HCT116 (cell line): ENCODE measurements around the gene ADGRV1. TPM values are rescaled to one million over a fixed set of nuclear protein-coding genes. Genes with fewer than 3 reads are reported as not detected.

Experiments
- ATAC-seq: fragments of 200-7000 bp; cut with Tn5 transposase; 2 replicates; pipeline ENCODE4 v1.9.1; 2020; ENCODE audit warnings: mild to moderate bottlenecking, moderate library complexity
- BruUV-seq: library from RNA; stranded (reverse); fragments of 400-500 nt; replicated peaks from 2 replicates; lab custom pipeline; 2021; lab: Mats Ljungman, UMichigan
- CTCF ChIA-PET: fragments of 300-600 bp; sonication (Branson Sonifier 250); formaldehyde crosslinking; loops from one replicate; lab custom pipeline; 2021; ENCODE audit warnings: antibody characterized with exemption; lab: Charles Lee
- POLR2A ChIA-PET: fragments of 300-600, 350-600 bp; sonication (Branson Sonifier 250); formaldehyde crosslinking; loops from one replicate; lab custom pipeline; 2021; ENCODE audit warnings: antibody characterized with exemption; lab: Charles Lee
- RAD21 ChIA-PET, 2 experiments: fragments of 300-600 bp; sonication (Branson Sonifier 250); formaldehyde crosslinking; loops; one replicate each; lab custom pipeline; 2023; ENCODE audit warnings: low total read pairs in 2 of 2; ENCODE audit not compliant: uncharacterized antibody in 2 of 2, unreplicated experiment in 2 of 2, low non-redundant PET in 1 of 2; lab: Charles Lee
- DNase-seq: peaks from one replicate; pipeline ENCODE4 v3.0.0-alpha.2; 2010; ENCODE audit warnings: low read depth, low spot score
- H2AFZ ChIP-seq: fragments of 200-600 bp; shearing (Covaris generic), sonication (generic); 2 replicates; pipeline ENCODE4 v1.6.1; 2017; ENCODE audit warnings: low read depth, mixed run types, mixed read lengths, antibody characterized with exemption, low read length; ENCODE audit not compliant: poor library complexity, severe bottlenecking
- H3K27ac ChIP-seq: 2 replicates; pipeline ENCODE4 v1.5.1; 2012; ENCODE audit warnings: low read depth, low read length
- H3K27me3 ChIP-seq: fragments of 200-600 bp; sonication (generic); 2 replicates; pipeline ENCODE4 v1.6.1; 2016; ENCODE audit warnings: mixed run types, low read length, mixed read lengths; ENCODE audit not compliant: insufficient read depth
- H3K36me3 ChIP-seq, 2 experiments: fragments of 200-500 bp in 1 of 2; fragments of 200-600 bp in 1 of 2; sonication (Bioruptor generic) in 1 of 2; sonication (generic) in 1 of 2; 2 replicates each; pipeline versions ENCODE4 v1.5.1 to v1.6.1; 2014 to 2016; ENCODE audit warnings: low read length in 2 of 2, inconsistent platforms in 1 of 2, mixed read lengths in 1 of 2, mixed run types in 1 of 2; ENCODE audit not compliant: insufficient read depth in 2 of 2, control insufficient read depth in 1 of 2
- H3K4me1 ChIP-seq, 2 experiments: fragments of 200-600 bp in 1 of 2; sonication (generic) in 1 of 2; 2 replicates each; pipeline versions ENCODE4 v1.5.1 to v1.6.1; 2012 to 2017; ENCODE audit warnings: low read length in 2 of 2, inconsistent platforms in 1 of 2, mild to moderate bottlenecking in 1 of 2, mixed read lengths in 1 of 2, mixed run types in 1 of 2, moderate library complexity in 1 of 2; ENCODE audit not compliant: insufficient read depth in 2 of 2, control insufficient read depth in 1 of 2
- H3K4me2 ChIP-seq: fragments of 200-600 bp; sonication (generic); 2 replicates; pipeline ENCODE4 v1.6.1; 2017; ENCODE audit warnings: mixed run types, low read length, mixed read lengths
- H3K4me3 ChIP-seq, 2 experiments: fragments of 200-600 bp in 1 of 2; sonication (generic) in 1 of 2; replicated peaks in 1 of 2; 2 replicates each; pipeline ENCODE4 v1.5.1; 2011 to 2016; ENCODE audit warnings: low read length in 2 of 2, control low read depth in 1 of 2, low read depth in 1 of 2, mild to moderate bottlenecking in 1 of 2, mixed read lengths in 1 of 2, mixed run types in 1 of 2
- H3K79me2 ChIP-seq: fragments of 200-600 bp; sonication (generic); 2 replicates; pipeline ENCODE4 v1.6.1; 2017; ENCODE audit warnings: mild to moderate bottlenecking, mixed run types, low read length, moderate library complexity, mixed read lengths; ENCODE audit not compliant: insufficient read depth
- H3K9ac ChIP-seq: fragments of 200-600 bp; sonication (generic); 2 replicates; pipeline ENCODE4 v1.6.1; 2016; ENCODE audit warnings: low read length, mixed read lengths
- H3K9me2 ChIP-seq: fragments of 200-600 bp; sonication (generic), shearing (Covaris generic); 2 replicates; pipeline ENCODE4 v1.6.1; 2017; ENCODE audit warnings: mixed run types, mild to moderate bottlenecking, moderate library complexity; ENCODE audit not compliant: insufficient read depth
- H3K9me3 ChIP-seq, 2 experiments: fragments of 200-500 bp in 1 of 2; fragments of 200-600 bp in 1 of 2; sonication (Bioruptor generic) in 1 of 2; sonication (generic) in 1 of 2; 2 replicates each; pipeline ENCODE4 v1.6.1; 2014 to 2017; ENCODE audit warnings: low read length in 2 of 2, mixed read lengths in 2 of 2, inconsistent platforms in 1 of 2, low read depth in 1 of 2, mild to moderate bottlenecking in 1 of 2, mixed run types in 1 of 2, moderate library complexity in 1 of 2; ENCODE audit not compliant: control insufficient read depth in 1 of 2, insufficient read depth in 1 of 2
- H4K20me1 ChIP-seq: fragments of 200-600 bp; sonication (generic), shearing (Covaris generic); 2 replicates; pipeline ENCODE4 v1.6.1; 2017; ENCODE audit warnings: mixed run types, mild to moderate bottlenecking, moderate library complexity; ENCODE audit not compliant: insufficient read depth
- ATF3 ChIP-seq: IDR thresholded peaks from 2 replicates; pipeline ENCODE4 v1.6.1; 2012
- CBX3 ChIP-seq: IDR thresholded peaks from 2 replicates; pipeline ENCODE4 v1.6.1; 2012; ENCODE audit warnings: low read depth
- EGR1 ChIP-seq: IDR thresholded peaks from 2 replicates; pipeline ENCODE4 v1.6.1; 2012; ENCODE audit warnings: low read depth
- ELF1 ChIP-seq: IDR thresholded peaks from 2 replicates; pipeline ENCODE4 v1.6.1; 2012; ENCODE audit warnings: low read depth, borderline replicate concordance
- EZH2 ChIP-seq: fragments of 200-600 bp; sonication (generic); IDR thresholded peaks from 2 replicates; pipeline ENCODE4 v1.6.1; 2017; ENCODE audit warnings: antibody characterized with exemption, mixed run types
- FOSL1 ChIP-seq: IDR thresholded peaks from 2 replicates; pipeline ENCODE4 v1.6.1; 2012; ENCODE audit warnings: low read depth
- JUND ChIP-seq: IDR thresholded peaks from 2 replicates; pipeline ENCODE4 v1.6.1; 2012
- MAX ChIP-seq: IDR thresholded peaks from 2 replicates; pipeline ENCODE4 v1.6.1; 2012
- POLR2A ChIP-seq: IDR thresholded peaks from 2 replicates; pipeline ENCODE4 v1.7.0; 2011; ENCODE audit warnings: borderline replicate concordance; ENCODE audit not compliant: insufficient read depth, insufficient read length; ENCODE audit errors: extremely low read depth
- POLR2AphosphoS5 ChIP-seq: IDR thresholded peaks from 2 replicates; pipeline ENCODE4 v1.6.1; 2011; ENCODE audit warnings: mild to moderate bottlenecking, low read depth, low read length, moderate library complexity
- RAD21 ChIP-seq: IDR thresholded peaks from 2 replicates; pipeline ENCODE4 v1.6.1; 2012; ENCODE audit warnings: low read depth, mild to moderate bottlenecking
- REST ChIP-seq: IDR thresholded peaks from 2 replicates; pipeline ENCODE4 v1.6.1; 2012; ENCODE audit warnings: low read depth
- SIN3A ChIP-seq: IDR thresholded peaks from 2 replicates; pipeline ENCODE4 v1.6.1; 2012; ENCODE audit warnings: low read depth
- SP1 ChIP-seq: IDR thresholded peaks from 2 replicates; pipeline ENCODE4 v1.6.1; 2012; ENCODE audit warnings: low read depth
- SRF ChIP-seq: IDR thresholded peaks from 2 replicates; pipeline ENCODE4 v1.6.1; 2012; ENCODE audit warnings: low read depth
- TCF7L2 ChIP-seq: IDR thresholded peaks from 2 replicates; pipeline ENCODE4 v1.7.0; 2011; ENCODE audit warnings: borderline replicate concordance, inconsistent platforms; ENCODE audit not compliant: insufficient read depth, insufficient read length; ENCODE audit errors: extremely low read depth
- YY1 ChIP-seq: IDR thresholded peaks from 2 replicates; pipeline ENCODE4 v1.6.1; 2011; ENCODE audit warnings: low read length, low read depth, moderate library complexity, mild to moderate bottlenecking; ENCODE audit not compliant: insufficient replicate concordance; ENCODE audit errors: extremely low read depth
- ZBTB33 ChIP-seq: IDR thresholded peaks from 2 replicates; pipeline ENCODE4 v1.6.1; 2011; ENCODE audit warnings: mild to moderate bottlenecking, low read length, moderate library complexity; ENCODE audit not compliant: insufficient replicate concordance; ENCODE audit errors: extremely low read depth
- ZFX ChIP-seq: fragments of 450-650 bp; IDR thresholded peaks from 2 replicates; pipeline ENCODE4 v1.6.1; 2017
- ZNF274 ChIP-seq: fragments of 200-500 bp; sonication (Bioruptor generic); IDR thresholded peaks from 2 replicates; pipeline ENCODE4 v1.6.1; 2014; ENCODE audit warnings: mild to moderate bottlenecking, low read depth, low read length, inconsistent platforms
- intact Hi-C: fragments of 100-400 bp; cut with micrococcal nuclease; formaldehyde crosslinking; loops from 2 replicates; pipeline ENCODE4 v1.10.0; 2022
- total RNA-seq: library from RNA; stranded (reverse); gene quantifications from one replicate; pipeline ENCODE4 v1.2.1, GENCODE V29; 2021; ENCODE audit not compliant: unreplicated experiment

ADGRV1 gene
- total RNA-seq, 1 experiment from 2014 or later = 6.0 TPM

GRCh38 chr5:91162534-91163381 is 604.2 kb downstream of the ADGRV1 start (continued):
- TF ChIP-seq EZH2 = no peak
- no peak for TF ChIP-seq TCF7L2
- TF ChIP-seq RAD21 = no peak

GRCh38 chr5:91164424-91164823 is 605.8 kb downstream of the ADGRV1 start:
- no peak overlapping the region for H3K4me3 ChIP-seq
- no TSS peak for BruUV-seq
- H3K9ac ChIP-seq = no peak overlapping the region
- peaks cover 5 to 15% of the 10 kb centered on the region in 2 experiments; a peak in 3 of 4 replicates for H3K4me1 ChIP-seq
- no peaks in the 10 kb centered on the region for H3K9me3 ChIP-seq
- no peaks in the 10 kb centered on the region for H3K79me2 ChIP-seq
- RAD21 ChIA-PET = no interaction called here
- H2AFZ ChIP-seq = no peak overlapping the region
- DNase-seq = no peak
- POLR2A ChIA-PET = no interaction called here
- no peak overlapping the region for H3K4me2 ChIP-seq
- no peaks in the 10 kb centered on the region for H3K9me2 ChIP-seq
- CTCF ChIA-PET = no interaction called here
- H3K36me3 ChIP-seq = no peaks in the 10 kb centered on the region
- no peaks in the 10 kb centered on the region for H4K20me1 ChIP-seq
- TF ChIP-seq REST (no peak), RAD21 (no peak), ZFX (no peak), ZBTB33 (no peak), SIN3A (no peak), JUND (no peak), ATF3 (no peak), POLR2A (no peak), EGR1 (no peak), CBX3 (no peak), POLR2AphosphoS5 (no peak), YY1 (no peak), ZNF274 (no peak), FOSL1 (no peak), MAX (no peak), SP1 (no peak), SRF (no peak), ELF1 (no peak)
- TF ChIP-seq, all 23 proteins: peak for 0
- H3K27ac ChIP-seq = no peak overlapping the region
- intact Hi-C loops = no loop called here
- no peak for ATAC-seq
- no peaks in the 10 kb centered on the region for H3K27me3 ChIP-seq
